ENCODE data around the gene LSG1. TPM values are rescaled to one million over a fixed set of nuclear protein-coding genes. Genes with fewer than 3 reads are reported as not detected.

Gene LSG1
- polyA plus RNA-seq, 6 donors from 2014 or later: 14.6 to 44.0 (median 21.1) TPM

DNA sequence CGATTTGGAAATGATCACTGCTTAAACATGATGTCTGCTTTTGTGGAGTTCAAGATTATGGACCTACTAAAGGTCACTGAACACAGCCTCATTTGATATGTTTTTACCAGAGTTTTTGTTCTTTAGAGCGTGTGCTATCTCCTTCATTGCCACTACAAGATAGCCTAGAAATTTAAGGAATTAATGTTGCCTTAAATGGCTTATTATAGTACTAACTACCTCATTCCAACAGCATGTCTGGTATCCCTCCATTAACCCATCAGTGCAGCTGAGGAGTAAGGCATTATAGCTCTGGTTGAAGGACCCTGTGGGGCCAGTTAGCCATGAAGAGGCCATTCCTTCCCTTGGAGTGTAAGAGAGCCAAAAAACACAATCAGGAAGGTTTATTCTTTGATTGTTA is 11.4 kb upstream of the LSG1 start:
- Mint-ChIP-seq H3K4me1 (peaks cover 34 to 41% (median 36%) of the 10 kb centered on the region in 3 donors), H3K36me3 (no peaks in the 10 kb centered on the region), H3K9me3 (no peaks in the 10 kb centered on the region), H3K27ac (peak overlapping the region in 1 of 6 donors; percentile 15), H3K4me3 (peak overlapping the region in 1 of 8 donors; percentile 100), H3K27me3 (peaks cover 0 to 5% (median 0%) of the 10 kb centered on the region in 3 donors)
- ATAC-seq (ENCODE audit: low read depth in 2 of 2): no peak
- no peak for DNase-seq

- peaks cover 30 to 37% (median 31%) of the 10 kb centered on the region in 3 donors for H3K4me1 Mint-ChIP-seq
- ATAC-seq (ENCODE audit: low read depth in 2 of 2): peak; percentile 62 to 68
Observed at GRCh38 chr3:194682694-194683310, 10.8 kb upstream of the LSG1 start.

DNA sequence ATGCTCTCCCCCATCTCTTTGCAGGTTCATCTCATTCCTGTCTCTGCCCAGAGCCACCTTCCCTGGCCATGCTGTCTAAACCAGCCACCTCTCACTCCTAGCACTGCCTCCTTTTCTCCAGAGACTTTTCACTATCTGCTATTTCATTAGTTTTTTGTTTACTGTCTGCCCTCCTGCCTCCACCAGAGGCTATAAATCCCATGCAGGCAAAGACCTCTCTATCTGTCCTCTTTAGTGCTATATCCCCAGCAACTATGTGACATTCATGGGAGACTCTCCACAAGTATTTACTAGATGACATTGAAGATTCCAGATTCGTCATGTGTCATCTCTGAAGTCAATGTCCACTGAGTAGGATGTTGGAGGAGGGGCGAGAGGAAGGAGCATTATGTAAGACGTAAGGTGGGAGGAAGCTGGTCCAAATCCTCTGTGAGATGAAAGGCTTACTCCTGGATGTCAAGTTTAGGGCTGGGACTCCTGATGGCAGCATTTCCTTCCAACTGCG is 10.2 kb upstream of the LSG1 start:
- Mint-ChIP-seq H3K4me3 (peak overlapping the region in 2 of 8 donors; percentile 68 to 100), H3K27me3 (peaks cover 0 to 5% (median 0%) of the 10 kb centered on the region in 3 donors), H3K27ac (peak overlapping the region in 1 of 6 donors; percentile 42), H3K4me1 (peaks cover 27 to 34% (median 31%) of the 10 kb centered on the region in 3 donors), H3K36me3 (no peaks in the 10 kb centered on the region), H3K9me3 (no peaks in the 10 kb centered on the region)
- DNase-seq: no peak
- no peak for ATAC-seq (ENCODE audit: low read depth in 2 of 2)

More at GRCh38 chr3:194682694-194683310, 10.8 kb upstream of the LSG1 start:
- no peaks in the 10 kb centered on the region for H3K9me3 Mint-ChIP-seq
- DNase-seq: peak; percentile 71
- H3K27me3 Mint-ChIP-seq: peaks cover 0 to 5% (median 0%) of the 10 kb centered on the region in 3 donors
- H3K27ac Mint-ChIP-seq: peak overlapping the region in 2 of 6 donors; percentile 15 to 42
- no peaks in the 10 kb centered on the region for H3K36me3 Mint-ChIP-seq
- H3K4me3 Mint-ChIP-seq: peak overlapping the region in 4 of 8 donors; percentile 22 to 100 (median 68)

- H3K36me3 Mint-ChIP-seq: no peaks in the 10 kb centered on the region
- no peaks in the 10 kb centered on the region for H3K9me3 Mint-ChIP-seq
- DNase-seq (no peak), ATAC-seq (ENCODE audit: low read depth in 2 of 2) (no peak)
- H3K4me1 Mint-ChIP-seq: peaks cover 23 to 31% (median 26%) of the 10 kb centered on the region in 3 donors
- peak overlapping the region in 1 of 8 donors; percentile 39 for H3K4me3 Mint-ChIP-seq
- peak overlapping the region in 1 of 6 donors; percentile 71 for H3K27ac Mint-ChIP-seq
- H3K27me3 Mint-ChIP-seq: peaks cover 0 to 12% (median 0%) of the 10 kb centered on the region in 3 donors
Observed at GRCh38 chr3:194680888-194681615, 9.1 kb upstream of the LSG1 start.

- H3K36me3 Mint-ChIP-seq: no peaks in the 10 kb centered on the region
- H3K4me3 Mint-ChIP-seq: peak overlapping the region in 1 of 8 donors; percentile 71
- H3K27ac Mint-ChIP-seq: no peak overlapping the region
Observed at GRCh38 chr3:194676471-194676870, 4.5 kb upstream of the LSG1 start.

GRCh38 chr3:194675680-194676079 is 3.7 kb upstream of the LSG1 start:
- Mint-ChIP-seq H3K4me1 (peaks cover 9 to 18% (median 11%) of the 10 kb centered on the region in 3 donors), H3K27ac (no peak overlapping the region), H3K36me3 (no peaks in the 10 kb centered on the region), H3K4me3 (peak overlapping the region in 1 of 8 donors; percentile 71), H3K27me3 (peaks cover 0 to 12% (median 8%) of the 10 kb centered on the region in 3 donors), H3K9me3 (no peaks in the 10 kb centered on the region)
- DNase-seq (no peak), ATAC-seq (ENCODE audit: low read depth in 2 of 2) (no peak)

More at GRCh38 chr3:194676471-194676870, 4.5 kb upstream of the LSG1 start:
- ATAC-seq (ENCODE audit: low read depth in 2 of 2) (no peak), DNase-seq (no peak)
- Mint-ChIP-seq H3K9me3 (no peaks in the 10 kb centered on the region), H3K27me3 (peaks cover 0 to 18% (median 8%) of the 10 kb centered on the region in 3 donors), H3K4me1 (peaks cover 4 to 13% (median 5%) of the 10 kb centered on the region in 3 donors)

DNA sequence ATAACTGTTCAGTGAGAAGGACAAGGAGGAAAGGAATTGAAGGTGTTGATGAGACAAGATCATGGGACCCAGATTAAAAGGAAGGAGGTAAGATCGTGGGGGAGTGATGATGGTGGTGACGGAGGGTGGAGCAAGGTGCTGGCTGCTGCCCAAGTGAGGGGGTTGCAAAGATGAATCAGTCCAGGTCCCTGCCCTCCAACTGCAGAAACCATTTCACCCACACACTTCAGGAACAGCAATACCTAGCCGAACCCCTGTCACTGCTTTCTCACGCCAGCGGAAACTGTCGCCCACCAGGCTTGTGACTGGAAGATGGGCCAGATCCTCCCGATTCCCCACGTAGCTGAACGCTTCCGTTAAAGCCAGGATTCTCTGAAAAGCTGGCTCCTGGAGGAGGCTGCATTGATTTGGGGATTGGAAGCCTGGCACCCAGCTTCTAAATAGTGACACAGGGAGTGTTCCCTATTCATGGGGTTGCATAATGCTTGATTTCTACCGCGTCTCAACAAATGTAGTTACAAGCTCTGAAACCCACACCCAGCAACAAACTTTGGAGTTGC is 3.2 kb upstream of the LSG1 start:
- Mint-ChIP-seq H3K9me3 (no peaks in the 10 kb centered on the region), H3K4me3 (peak overlapping the region in 4 of 8 donors; percentile 10 to 71 (median 52)), H3K27ac (no peak overlapping the region), H3K27me3 (peaks cover 0 to 12% (median 8%) of the 10 kb centered on the region in 3 donors), H3K4me1 (peaks cover 9 to 18% (median 15%) of the 10 kb centered on the region in 3 donors), H3K36me3 (no peaks in the 10 kb centered on the region)
- DNase-seq (no peak), ATAC-seq (ENCODE audit: low read depth in 2 of 2) (no peak)

- no peaks in the 10 kb centered on the region for H3K9me3 Mint-ChIP-seq
- H3K4me3 Mint-ChIP-seq: peak overlapping the region in 6 of 8 donors; percentile 39 to 99 (median 98)
- peaks cover 0 to 12% (median 8%) of the 10 kb centered on the region in 3 donors for H3K27me3 Mint-ChIP-seq
- no peak overlapping the region for H3K27ac Mint-ChIP-seq
- DNase-seq (no peak), ATAC-seq (ENCODE audit: low read depth in 2 of 2) (no peak)
- H3K4me1 Mint-ChIP-seq: peaks cover 14 to 24% (median 15%) of the 10 kb centered on the region in 3 donors
- peaks cover under 1 to 1% of the 10 kb centered on the region in 2 donors for H3K36me3 Mint-ChIP-seq
Observed at GRCh38 chr3:194673761-194674160, 1.8 kb upstream of the LSG1 start.

DNA sequence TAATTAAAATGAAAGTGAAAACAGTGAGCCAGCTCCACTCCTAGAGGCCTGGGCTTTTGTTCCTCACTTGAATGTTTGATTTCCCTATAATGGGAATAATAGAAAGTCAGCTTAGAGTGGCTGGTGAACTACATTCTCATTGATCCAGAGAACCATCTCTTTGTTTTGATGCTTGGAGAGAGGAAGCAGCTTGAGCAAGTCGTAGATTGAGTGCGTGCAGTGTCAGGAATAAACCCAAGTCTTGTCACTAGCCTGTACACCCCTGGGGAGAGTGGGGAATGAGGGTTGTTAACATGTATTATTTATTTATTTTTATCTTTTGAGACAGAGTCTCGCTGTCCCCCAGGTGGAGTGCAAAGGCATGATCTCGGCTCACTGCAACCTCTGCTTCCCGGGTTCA is 885 bp upstream of the LSG1 start:
- Mint-ChIP-seq H3K27me3 (peaks cover 0 to 12% (median 8%) of the 10 kb centered on the region in 3 donors), H3K27ac (peak overlapping the region in 5 of 6 donors; percentile 40 to 99 (median 99)), H3K4me3 (peak overlapping the region; percentile 97 to 99 (median 99)), H3K9me3 (no peaks in the 10 kb centered on the region), H3K36me3 (peaks cover 5 to 9% of the 10 kb centered on the region in 2 donors), H3K4me1 (peaks cover 15 to 33% (median 19%) of the 10 kb centered on the region in 3 donors)
- no peak for DNase-seq
- ATAC-seq (ENCODE audit: low read depth in 2 of 2): no peak

DNA sequence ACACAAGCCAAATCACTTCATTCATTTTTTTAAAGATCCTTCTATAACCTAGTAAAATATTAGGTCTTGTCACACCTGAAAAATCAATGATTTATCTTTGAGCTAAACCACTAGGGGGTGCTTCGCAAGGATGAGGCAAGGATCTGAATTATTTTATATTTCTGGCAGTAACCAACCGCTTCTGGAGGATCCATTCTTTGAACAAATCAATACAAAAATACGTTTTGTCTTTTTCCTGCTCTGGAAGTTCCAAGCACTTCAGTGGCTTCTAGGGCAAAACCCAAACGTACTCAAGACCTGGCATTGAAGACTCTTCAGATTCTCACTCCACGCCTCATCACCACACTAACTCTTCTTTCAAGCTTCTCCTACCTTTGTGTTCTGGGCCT is 486 bp downstream of the LSG1 start:
- peaks cover 18 to 40% (median 23%) of the 10 kb centered on the region in 3 donors for H3K4me1 Mint-ChIP-seq
- H3K9me3 Mint-ChIP-seq: no peaks in the 10 kb centered on the region
- H3K4me3 Mint-ChIP-seq: peak overlapping the region; percentile 97 to 99 (median 99)
- ATAC-seq (ENCODE audit: low read depth in 2 of 2) (peak; percentile 29 to 31), DNase-seq (peak; percentile 57)
- H3K27me3 Mint-ChIP-seq: peaks cover 0 to 8% (median 6%) of the 10 kb centered on the region in 3 donors
- H3K36me3 Mint-ChIP-seq: peaks cover 7 to 13% of the 10 kb centered on the region in 2 donors
- H3K27ac Mint-ChIP-seq: peak overlapping the region; percentile 99

GRCh38 chr3:194667363-194667762 is 4.6 kb downstream of the LSG1 start:
- H3K4me1 Mint-ChIP-seq: peaks cover 16 to 33% (median 27%) of the 10 kb centered on the region in 3 donors
- peaks cover 23 to 35% of the 10 kb centered on the region in 2 donors for H3K36me3 Mint-ChIP-seq
- DNase-seq: no peak
- peak overlapping the region in 3 of 6 donors; percentile 21 to 92 (median 67) for H3K27ac Mint-ChIP-seq
- peak overlapping the region in 1 of 8 donors; percentile 17 for H3K4me3 Mint-ChIP-seq
- H3K27me3 Mint-ChIP-seq: no peaks in the 10 kb centered on the region
- no peak for ATAC-seq (ENCODE audit: low read depth in 2 of 2)
- no peaks in the 10 kb centered on the region for H3K9me3 Mint-ChIP-seq

DNA sequence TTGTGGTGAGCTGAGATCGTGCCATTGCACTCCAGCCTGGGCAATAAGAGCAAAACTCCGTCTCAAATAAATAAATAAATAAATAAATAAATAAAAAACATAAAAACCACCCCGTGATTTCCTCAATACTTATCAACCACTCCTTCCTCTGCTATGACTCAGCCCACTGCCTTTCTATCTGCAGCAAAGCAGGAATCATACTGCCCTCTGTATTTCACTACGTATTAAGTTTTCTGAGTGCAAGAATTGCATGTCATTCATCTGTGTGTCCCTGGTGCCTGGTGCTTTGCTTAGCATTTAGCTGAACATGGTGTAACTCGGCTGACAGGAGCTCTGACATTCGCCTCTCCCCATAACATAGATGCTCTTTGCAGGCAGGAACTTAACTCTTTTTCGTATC is 7.1 kb downstream of the LSG1 start:
- H3K36me3 Mint-ChIP-seq: peaks cover 23 to 39% of the 10 kb centered on the region in 2 donors
- no peak overlapping the region for H3K4me3 Mint-ChIP-seq
- peaks cover 10 to 27% (median 18%) of the 10 kb centered on the region in 3 donors for H3K4me1 Mint-ChIP-seq
- H3K9me3 Mint-ChIP-seq: no peaks in the 10 kb centered on the region
- no peak overlapping the region for H3K27ac Mint-ChIP-seq
- H3K27me3 Mint-ChIP-seq: no peaks in the 10 kb centered on the region
- ATAC-seq (ENCODE audit: low read depth in 2 of 2) (no peak), DNase-seq (no peak)

- H3K27me3 Mint-ChIP-seq: no peaks in the 10 kb centered on the region
Observed at GRCh38 chr3:194661946-194662345, 10.0 kb downstream of the LSG1 start.

More at GRCh38 chr3:194661946-194662345, 10.0 kb downstream of the LSG1 start:
- Mint-ChIP-seq H3K36me3 (peaks cover 17 to 48% of the 10 kb centered on the region in 2 donors), H3K4me1 (peaks cover 4 to 7% (median 6%) of the 10 kb centered on the region in 3 donors), H3K9me3 (no peaks in the 10 kb centered on the region), H3K27ac (no peak overlapping the region), H3K4me3 (no peak overlapping the region)
- DNase-seq (no peak), ATAC-seq (ENCODE audit: low read depth in 2 of 2) (no peak)
